Measurements from ENCODE around the gene DOCK8.

The DOCK8 gene

DNA sequence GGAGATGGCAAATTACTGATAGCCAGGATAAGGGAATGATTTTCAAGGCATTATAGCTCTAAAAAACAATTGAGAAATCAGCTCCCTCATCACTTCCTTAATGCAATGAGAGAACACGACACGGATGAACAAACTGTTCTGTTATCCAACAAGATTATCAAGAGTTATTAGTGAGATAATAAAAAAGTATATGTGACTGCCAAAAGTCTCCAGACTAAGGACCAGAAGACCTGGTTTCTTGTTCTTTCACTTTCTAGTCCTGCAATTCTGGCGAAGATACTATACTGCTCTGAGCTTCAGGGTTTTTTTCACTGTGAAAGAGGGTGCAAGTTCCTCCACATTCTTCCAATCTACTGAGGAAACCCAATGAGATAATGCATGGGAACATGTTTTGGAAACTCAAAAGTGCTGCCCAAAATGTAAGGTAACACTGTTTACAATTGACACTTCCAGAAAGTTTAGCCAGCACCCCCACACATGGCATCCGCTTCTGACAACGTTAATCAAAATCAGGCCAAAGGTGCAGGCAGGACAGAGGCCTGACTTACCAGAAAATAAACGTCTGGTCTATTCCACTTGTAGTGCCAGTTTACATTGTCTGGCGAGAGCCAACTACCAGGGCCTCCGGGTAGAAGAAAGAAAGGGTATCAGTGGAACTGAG lies 254.2 kb downstream of the DOCK8 start:
- DNase-seq, result no peak

DNA sequence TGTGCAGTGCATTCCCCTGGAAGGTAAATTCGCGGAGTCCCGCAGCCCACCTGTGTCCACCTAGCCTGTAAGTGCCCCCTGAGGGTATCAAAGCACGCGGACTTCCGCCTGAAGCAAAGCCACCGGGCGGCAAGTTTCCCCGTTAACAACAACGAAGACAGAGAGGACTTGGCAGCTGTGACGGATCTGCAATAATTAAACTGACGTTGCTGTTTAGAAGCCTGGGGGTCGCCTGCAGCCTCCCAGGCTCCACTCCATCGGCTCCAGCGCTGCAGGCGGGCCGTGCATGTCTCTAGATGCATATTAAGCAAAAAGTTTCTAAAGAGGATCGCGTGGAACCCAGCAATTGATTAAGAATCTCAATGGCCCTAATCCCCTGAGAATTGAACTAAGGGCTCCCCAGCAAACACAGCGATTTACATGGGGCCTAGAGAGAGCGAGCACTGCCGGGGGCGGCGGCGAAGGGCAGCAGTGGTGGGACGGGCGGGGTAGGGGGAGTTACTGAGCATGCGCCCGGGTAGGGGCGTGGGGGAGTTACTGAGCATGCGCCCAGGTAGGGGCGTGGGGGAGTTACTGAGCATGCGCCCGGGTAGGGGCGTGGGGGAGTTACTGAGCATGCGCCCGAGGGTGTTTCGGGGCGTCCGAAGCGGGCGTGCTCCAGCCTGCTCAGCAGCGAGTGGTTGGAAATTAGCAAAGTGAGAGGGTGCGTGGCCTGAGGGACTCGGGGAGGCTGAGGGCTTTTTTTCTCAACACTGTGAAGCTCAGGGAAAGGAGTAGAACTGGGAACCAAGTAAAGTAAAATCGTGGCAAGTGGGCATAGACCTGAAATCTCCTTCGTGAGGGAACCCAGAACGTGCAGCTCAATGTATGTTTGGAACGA lies 255.2 kb downstream of the DOCK8 start:
- no peak for DNase-seq

DNA sequence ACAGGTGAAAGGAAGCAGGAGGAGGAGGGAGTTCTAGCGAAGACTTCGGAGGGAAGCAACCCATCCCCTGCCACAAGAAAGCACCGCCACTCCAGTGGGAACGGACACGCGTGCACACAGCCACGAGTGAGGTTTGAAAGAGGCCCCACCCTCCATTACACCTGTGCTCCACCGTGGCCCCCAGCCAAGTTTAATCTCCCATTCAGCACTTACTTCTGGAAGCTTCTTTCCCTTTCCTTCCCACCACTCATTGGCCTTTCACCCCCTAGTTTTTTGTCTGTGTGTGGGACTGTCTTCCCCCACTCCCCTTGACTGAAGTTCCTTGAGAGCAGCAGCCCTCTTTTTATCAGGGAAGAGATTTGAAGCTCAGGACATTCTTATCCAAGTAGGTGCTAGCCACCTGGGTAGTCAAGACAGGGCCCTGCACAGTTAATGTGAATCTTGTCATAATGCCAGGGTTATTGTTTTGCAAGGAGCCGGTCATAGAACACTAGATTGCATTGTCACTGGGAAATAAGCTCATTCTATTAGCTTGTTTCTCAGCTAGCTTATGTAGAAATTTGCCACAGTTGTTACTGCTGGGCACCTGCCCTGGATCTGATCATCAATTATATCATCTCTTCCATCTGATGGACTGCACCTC lies 256.0 kb downstream of the DOCK8 start:
- no peak for DNase-seq

DNA sequence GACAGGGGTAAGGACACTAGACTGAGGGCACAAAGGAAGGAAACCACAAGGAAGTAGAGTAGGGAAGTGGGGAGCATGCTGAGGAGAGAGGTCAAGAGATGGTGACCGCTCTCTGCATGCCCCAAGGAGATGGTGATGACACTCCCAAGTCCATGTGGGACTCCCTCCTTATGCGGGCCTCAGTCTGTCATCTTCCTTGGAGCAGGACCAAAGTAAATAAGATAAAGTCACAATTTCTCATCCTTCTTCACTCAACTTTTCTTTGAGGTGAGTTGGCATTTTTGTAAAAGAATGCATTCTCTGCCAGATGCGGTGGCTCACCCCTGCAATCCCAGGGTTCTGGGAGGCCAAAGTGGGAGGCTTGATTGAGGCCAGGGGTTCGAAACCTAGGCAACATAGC lies 256.7 kb downstream of the DOCK8 start:
- no peak for DNase-seq

DNA sequence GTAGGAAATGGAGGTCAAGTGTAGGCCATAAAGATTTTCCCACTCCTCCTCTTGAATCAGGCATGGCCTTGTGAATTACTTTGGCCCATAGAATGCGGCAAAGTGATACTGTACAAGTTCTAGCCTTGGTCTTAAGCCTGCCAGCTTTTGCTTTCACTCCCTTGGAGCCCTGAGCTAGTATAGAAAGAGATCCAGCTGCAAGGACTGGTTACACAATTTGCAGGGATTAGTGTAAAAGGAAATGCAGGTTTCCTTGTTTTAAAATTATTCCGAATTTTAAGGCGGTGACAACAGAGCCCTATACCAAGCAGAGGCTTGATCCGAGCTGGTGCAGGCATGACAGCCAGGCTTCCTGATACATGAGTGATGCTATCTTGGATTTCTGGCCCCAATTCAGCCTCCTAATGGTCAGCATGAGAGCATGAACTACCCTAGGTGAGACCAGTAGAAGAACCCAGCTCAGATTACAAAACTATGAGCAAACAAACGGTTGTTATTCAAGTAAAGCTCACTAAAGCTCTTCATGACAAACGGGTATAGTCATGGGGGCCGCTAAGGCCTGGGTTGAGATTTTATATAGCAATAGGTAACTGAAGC lies 257.9 kb downstream of the DOCK8 start:
- DNase-seq, result no peak

DNA sequence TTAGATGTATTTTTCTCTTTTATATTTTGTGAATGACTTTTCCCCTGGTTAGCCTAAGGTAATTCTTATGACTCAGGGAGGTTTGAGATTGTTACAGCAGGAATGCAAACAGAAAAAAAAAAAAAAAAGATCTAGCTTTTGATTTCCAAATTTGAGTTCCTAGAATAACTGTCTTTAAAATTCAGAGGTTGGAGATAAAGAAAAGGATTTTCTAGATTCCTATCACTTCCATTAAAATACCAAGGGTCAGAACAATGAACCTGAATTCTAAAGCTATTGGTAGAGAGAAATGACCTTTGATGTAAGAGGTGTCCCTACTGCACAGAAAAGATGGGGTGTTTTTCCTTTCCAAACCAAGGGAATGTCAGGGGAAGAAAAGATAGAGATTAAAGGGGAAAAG lies 262.5 kb downstream of the DOCK8 start:
- no peak for DNase-seq

DNA sequence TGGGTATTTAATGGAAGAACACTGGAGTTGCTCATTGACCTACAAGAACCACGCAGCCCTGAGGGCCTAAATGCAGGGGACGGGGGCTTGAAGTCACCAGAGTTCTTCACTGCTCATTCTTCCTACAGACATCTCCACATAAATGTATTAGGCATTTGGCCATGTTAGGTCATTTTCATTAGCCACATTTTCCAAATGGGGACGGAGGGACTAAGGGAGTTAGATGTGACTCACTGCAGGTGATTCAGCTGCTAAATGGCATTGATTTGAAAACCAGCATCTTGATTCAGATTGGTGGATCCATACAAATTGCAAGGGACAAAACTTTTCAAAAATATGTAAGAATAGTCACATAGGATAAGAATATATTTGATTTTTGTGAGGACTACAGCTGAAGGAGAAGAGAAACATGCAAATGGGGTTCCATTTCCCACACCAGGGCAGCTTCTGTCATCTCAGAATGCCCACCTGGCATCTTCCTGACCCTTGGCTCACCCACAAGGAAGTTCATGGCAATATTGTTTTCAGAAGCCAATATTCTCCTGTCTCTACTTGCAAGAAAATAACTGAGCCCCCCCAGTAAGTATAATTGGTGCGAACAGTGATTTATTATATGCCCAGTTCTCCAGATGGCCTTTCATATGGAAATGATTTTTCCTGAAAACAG lies 264.8 kb downstream of the DOCK8 start:
- no peak for DNase-seq

DNA sequence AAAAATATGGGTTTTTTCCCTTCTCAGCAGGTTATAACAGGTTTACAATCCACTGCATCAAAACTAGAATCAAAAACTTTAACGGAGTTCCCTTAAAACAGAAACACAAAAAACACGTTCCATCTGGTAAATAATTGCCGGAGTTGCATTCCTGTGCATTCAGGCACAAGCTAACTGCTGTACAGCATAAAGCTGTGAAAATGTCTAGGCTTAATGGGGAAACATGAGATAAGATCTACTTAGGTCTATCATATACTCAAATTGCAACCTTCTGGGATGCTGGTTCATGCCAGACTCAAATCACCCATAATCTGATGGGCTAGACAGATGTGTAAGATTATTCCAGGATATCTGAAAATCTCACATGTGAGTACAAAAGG lies 265.3 kb downstream of the DOCK8 start:
- no peak for DNase-seq

DNA sequence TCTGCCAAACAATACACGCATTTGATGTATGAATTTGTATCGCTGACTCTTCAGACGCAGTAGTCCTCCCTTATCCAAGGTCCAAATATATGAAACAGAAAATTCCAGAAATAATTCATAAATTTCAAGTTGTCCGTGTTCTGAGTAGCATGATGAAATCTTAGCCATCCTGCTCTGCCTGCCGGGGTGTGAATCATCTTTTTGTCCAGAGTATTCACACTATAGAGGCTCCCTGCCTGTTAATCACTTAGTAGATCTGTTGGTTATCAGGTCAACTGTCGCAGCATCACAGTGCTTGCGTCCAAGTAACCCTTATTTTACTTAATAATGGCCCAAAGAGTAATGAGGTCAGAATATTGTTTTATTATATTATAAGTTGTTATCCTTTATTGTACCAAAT lies 268.1 kb downstream of the DOCK8 start:
- no peak for DNase-seq

DNA sequence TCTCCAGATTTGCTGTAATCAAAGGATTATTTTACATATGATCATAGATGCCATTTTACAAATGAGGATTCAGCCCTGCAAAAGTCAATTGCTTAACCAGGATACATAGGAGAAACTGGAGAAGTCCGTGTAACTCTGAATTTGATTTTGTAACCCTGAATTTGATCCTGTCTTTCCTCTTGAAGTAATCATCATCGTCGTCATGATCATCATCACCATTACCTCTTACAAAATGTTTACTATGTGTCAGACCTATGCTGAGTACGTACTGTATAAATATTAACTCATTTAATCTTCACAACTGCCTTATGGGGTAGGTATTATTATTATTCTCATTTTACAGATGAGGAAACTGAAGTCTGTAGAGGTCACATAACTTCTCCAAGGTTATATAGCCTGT lies 271.5 kb downstream of the DOCK8 start:
- DNase-seq, result no peak

DNA sequence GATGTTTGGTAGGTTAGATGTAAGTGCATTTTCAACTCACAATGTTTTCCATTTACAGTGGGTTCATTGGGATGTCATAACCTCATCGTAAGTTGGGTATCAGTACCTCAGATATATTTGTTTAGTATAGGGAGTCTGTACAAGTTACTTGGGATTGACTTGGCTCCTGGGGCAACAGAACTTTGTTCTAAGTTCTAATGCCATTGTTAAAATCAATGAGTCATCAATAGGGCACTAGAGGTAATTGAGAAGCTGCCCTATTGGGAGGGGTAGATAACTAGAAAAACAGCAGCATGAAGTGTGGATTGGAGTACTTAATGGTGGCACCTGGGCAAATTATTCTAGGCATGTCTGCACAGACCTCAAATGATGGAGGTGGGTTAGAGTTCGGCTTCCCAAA lies 272.8 kb downstream of the DOCK8 start:
- DNase-seq, result no peak

DNA sequence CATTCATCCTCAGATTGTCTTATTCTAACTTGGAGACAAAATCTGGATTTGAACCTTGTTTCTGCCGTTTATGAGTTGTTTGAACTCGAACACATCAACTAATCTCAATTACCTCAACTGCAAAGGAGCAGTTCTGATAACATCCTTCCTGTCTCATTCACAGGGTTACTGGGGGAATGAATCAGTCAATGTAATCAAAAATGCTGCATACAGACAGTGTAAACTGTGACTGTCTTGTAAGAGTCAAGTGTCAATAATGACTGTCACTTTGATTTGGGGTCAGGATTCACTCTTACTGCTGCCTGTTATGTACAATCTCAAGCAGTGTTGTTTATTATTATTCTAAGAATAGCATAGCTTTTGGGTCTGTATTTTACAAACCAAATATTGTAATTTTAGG lies 273.8 kb downstream of the DOCK8 start:
- DNase-seq, result no peak

DNA sequence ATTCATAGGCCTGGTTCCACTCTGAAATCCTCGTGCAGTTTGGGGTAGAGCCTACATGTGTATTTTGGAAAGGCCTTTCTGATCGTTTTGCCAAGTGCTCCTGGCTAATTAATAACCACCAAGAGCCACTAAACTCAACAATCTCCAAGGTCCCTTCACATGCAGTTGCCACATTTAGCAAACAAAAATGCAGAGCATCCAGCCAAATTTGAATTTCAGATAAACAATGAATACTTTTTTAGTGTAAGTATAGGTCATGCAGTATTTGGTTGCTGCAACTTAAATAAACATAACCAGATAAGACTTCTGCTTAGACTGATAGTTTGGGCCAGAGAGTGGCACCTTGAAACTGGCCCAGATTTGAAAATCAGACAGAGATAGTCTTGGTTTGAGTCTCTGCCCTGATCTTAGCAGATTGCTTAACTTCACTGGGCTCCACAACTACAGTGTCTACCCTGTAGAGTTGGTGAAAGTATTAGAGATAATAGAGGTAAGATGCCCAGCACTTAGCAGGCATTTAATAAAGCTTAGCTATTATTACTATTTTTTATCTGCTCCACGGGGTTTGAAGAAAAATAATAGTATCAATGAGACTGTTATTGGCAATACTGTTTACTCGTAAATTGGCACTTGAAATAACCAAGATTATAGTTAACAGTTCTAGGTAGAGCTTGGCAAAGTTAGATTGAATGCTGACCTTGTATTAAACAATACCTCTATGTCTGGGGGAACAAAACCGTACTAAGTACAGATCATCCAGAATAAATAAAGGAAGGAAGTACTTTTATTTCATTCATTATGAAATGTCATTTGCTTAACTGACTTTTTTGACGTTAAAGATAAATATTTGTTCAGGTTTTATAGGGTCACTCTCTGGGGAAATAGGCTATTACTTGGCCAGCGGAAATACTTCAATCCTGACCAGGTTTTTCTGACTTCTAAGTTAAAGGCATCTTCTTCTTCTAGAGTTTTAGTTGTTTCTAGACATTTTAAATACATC lies 274.8 kb downstream of the DOCK8 start:
- no peak for DNase-seq

DNA sequence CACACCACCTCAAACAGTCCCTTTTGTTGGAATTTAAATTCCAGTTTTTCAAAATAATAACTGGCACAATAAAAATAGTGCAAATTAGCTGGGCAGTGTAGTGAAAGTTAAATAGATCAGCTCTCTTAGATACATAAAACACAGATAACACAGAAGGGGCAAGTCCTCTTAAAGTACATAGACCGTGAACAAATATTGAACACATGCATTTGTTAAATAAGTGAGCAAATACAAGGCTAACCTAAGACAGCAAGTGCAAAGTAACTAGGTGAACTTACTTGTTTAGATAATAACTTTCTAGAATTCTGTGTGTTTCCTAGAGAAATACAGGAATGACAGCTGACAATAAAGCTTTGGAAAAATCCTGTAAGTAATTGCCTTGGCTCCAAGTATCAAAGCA lies 280.1 kb downstream of the DOCK8 start:
- no peak for DNase-seq

DNA sequence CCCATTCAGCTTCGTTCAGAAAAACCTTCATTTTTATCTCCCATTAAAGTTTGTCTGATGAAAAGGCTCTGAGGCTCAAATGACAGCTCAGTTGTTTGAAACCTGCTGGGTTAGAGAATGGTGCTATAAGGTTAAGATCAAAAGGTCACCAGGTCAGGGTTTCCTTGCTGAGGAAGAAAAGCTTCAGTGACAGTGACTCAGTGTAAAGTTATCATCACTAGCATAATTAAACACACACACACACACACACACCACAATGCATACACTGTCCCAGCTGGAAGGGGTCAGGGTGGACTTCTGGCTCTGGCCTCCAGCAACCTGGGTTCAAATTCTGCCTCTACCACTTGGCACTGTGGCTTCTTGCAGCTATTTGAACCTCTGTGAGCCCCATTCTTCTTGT lies 281.1 kb downstream of the DOCK8 start:
- no peak for DNase-seq

DNA sequence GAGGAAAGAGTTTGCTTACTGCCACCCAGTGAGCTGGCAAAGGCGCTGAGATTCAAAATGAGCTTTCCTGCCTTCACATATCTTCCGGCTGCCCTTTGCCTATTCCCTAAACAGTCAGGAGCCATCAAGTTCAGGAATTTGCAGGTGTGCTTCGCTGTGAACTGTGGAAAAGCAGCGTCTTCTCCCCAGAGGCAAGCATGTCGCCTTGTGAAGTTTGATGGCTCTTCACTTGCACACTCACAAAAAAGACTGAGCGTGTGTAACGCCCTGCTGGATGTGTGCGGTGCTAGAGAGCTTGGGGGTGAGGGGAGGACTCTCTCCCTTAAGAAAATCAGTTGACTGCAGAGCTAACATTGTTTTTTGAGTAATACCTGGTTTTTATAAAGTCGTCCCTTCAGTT lies 288.7 kb downstream of the DOCK8 start:
- no peak for DNase-seq

DNA sequence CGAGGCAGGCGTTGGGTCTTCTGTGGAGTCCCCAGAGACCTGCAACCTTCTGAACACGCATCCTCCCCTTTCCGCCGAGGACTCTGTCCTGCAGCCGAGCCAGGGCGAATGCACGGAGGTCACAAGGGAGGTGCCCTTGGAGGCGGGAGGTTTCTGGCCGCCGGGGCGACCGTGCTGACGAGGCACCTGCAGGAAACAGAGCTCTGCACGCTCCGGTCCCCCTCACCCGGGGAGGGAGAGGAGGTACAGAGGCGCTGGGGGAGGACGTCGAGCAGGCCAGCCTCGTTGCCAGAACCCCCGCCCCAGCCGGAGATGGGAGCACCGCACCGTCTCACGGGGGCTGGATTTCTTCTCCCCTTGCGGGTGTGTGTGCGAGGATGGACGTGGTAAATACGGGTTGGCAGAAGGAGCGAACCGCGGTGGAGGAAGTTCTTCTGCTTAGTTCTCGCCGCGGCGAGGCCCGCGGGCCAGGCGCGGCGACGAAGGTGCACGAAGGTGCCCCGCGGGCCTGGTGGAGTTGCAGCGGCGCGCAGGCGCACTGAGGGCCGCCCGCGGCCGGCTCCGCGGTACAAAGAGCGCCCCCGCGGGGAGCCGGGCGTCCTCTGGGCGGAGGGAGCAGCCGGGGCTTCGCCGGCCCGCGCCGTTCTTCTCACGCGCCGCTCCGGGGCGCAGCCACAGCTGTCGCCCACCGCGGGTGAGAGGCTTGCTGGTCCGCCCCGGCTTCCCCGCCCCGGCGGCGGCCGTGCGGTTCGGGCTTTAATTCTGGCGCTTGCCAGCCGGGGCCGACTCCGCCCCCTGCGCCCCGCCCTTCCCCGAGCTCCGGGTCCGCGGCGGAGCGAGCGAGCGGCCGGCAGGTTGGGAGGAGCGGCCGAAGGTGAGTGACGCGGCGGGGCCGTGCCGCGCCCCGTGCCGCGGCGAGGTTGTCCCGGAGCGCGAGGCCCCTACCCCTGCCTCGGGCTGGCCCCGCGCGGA lies 289.5 kb downstream of the DOCK8 start, which contains the start of gene KANK1:
Gene KANK1 (plus strand): TSS at position 815 of the 972 bp plus-strand sequence.
- DNase-seq, result peak; percentile 5

DNA sequence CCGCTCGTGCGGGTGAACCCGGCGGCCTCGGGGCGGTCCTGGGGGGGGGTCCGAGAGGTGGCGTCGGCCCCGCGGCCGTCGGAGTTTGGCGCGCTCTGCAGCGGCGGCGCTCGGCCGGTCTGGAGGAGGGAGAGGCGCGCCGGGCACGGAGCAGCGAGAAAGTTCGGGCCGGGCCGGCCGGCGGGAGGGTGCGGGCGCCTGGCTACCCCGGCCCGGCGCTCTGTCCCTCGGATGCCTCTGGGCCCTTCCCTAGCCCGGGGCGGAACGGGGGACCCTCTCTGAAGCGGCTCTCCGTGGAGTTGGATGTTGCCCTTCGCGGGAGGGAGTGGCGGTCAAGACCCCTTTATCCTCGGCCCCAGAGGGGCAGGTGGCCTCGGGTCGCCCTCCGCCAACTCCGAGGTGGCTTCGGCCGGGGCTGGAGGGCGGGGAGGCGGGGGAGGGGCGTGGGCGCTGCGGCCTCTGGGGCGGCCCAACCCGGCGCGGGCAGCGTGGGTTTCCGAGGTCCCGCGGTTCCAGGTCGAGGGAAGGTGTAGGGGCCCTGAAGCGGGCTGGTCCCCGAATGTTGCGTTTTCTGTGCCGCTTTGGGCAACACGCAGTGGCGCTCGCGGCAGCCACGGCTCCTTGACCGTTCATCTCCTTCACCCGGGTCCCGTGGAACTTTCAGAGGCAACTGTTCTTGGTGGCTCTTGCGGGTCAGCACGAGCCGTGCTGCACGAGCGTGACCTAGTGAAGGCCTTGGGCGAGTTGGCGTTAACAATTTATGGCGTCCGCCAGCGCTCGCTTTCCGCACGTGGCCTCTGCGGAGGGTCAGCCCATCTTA lies 290.5 kb downstream of the DOCK8 start:
- DNase-seq, result no peak

DNA sequence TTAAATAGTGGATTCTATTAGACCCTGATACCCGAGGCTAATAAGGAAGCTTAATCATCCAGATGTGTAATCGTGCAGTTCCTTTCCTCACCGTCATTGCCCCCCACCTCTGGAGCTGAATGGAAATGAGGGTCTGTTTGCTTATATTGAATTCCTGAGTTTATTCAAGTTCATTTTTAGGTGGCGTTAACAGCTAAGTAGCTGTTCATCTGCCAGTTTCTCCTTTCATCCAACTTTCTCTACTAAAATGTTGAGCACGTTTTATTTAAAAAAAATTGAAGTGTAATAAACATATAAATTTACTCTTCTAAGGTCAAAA lies 291.0 kb downstream of the DOCK8 start:
- DNase-seq, result no peak

DNA sequence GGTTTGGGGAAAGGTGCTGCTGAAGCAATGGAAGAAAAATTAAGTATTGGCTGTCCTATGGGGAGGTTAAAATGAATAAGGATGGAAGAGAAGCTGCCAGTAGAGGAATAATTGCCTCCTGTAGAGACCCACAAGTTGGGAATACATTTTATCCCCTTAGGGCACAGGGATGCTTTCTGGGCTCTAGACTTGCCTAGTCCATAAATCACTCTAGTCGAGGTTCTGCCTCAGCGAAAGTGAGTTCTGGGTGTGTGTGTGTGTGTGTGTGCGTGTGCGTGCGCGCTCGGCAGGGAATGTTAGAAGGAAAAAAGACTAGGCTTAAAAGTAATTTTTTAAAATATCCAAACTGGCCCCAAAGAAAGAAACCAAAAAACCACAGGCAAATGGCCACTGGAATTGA lies 291.6 kb downstream of the DOCK8 start:
- no peak for DNase-seq

All from GOT3 (cell line).